ENCODE measurements around the gene CA9.

The CA9 gene

GRCh38 chr9:35651956-35652828, 21.5 kb upstream of the CA9 start:
- no peak for DNase-seq (ENCODE audit: low spot score)

GRCh38 chr9:35652829-35653209, 20.9 kb upstream of the CA9 start:
- no peak for DNase-seq (ENCODE audit: low spot score)

- DNase-seq (ENCODE audit: low spot score) = no peak
Measured at GRCh38 chr9:35653611-35654010, 20.1 kb upstream of the CA9 start.

- DNase-seq (ENCODE audit: low spot score) = no peak
Measured at GRCh38 chr9:35656348-35656747, 17.4 kb upstream of the CA9 start.

- DNase-seq (ENCODE audit: low spot score) = peak; percentile 66
Measured at GRCh38 chr9:35656831-35657545, 16.7 kb upstream of the CA9 start.

- DNase-seq (ENCODE audit: low spot score) = peak; percentile 100
Measured at GRCh38 chr9:35657546-35658136, 16.1 kb upstream of the CA9 start, which contains the start of gene RMRP. Gene RMRP, minus strand, starts transcription at chr9:35658019.

GRCh38 chr9:35658137-35658967, 15.4 kb upstream of the CA9 start, which contains the start of gene CCDC107:
Gene CCDC107, plus strand, starts transcription at chr9:35658292. Its CDS starts 88 bp downstream, at chr9:35658380.
- no peak for DNase-seq (ENCODE audit: low spot score)

GRCh38 chr9:35658968-35659220, 14.8 kb upstream of the CA9 start:
- DNase-seq (ENCODE audit: low spot score) = no peak

GRCh38 chr9:35659340-35659739, 14.4 kb upstream of the CA9 start:
- no peak for DNase-seq (ENCODE audit: low spot score)

GRCh38 chr9:35660966-35661415, 12.7 kb upstream of the CA9 start:
- peak; percentile 62 for DNase-seq (ENCODE audit: low spot score)

- DNase-seq (ENCODE audit: low spot score) = no peak
Measured at GRCh38 chr9:35661756-35662350, 11.9 kb upstream of the CA9 start.

GRCh38 chr9:35662437-35662836, 11.3 kb upstream of the CA9 start:
- no peak for DNase-seq (ENCODE audit: low spot score)

- peak; percentile 42 for DNase-seq (ENCODE audit: low spot score)
Measured at GRCh38 chr9:35664531-35665470, 8.9 kb upstream of the CA9 start, which contains the start of gene ARHGEF39. Gene ARHGEF39, minus strand, starts transcription at chr9:35665195. Its CDS starts 26 bp downstream, at chr9:35665169.

- no peak for DNase-seq (ENCODE audit: low spot score)
Measured at GRCh38 chr9:35665471-35665818, 8.3 kb upstream of the CA9 start.

- DNase-seq (ENCODE audit: low spot score) = no peak
Measured at GRCh38 chr9:35666045-35666444, 7.7 kb upstream of the CA9 start.

GRCh38 chr9:35666549-35666948, 7.2 kb upstream of the CA9 start:
- no peak for DNase-seq (ENCODE audit: low spot score)

GRCh38 chr9:35667939-35668338, 5.8 kb upstream of the CA9 start:
- DNase-seq (ENCODE audit: low spot score) = no peak

- no peak for DNase-seq (ENCODE audit: low spot score)
Measured at GRCh38 chr9:35669331-35670145, 4.2 kb upstream of the CA9 start.

GRCh38 chr9:35674025-35674361, 265 bp downstream of the CA9 start:
- DNase-seq (ENCODE audit: low spot score) = no peak

- DNase-seq (ENCODE audit: low spot score) = no peak
Measured at GRCh38 chr9:35675204-35675603, 1.5 kb downstream of the CA9 start.
